ENCODE results near the gene ATP2A3.

ATP2A3 gene

GRCh38 chr17:3927628-3928340 lies 36.5 kb downstream of the ATP2A3 start:
- TF ChIP-seq CTCF (IDR thresholded peaks at IDR 0.05; ENCODE audit: insufficient read depth, missing control alignments), result no peak
- no peak for FAIRE-seq
- no peak for DNase-seq (ENCODE audit: insufficient read length, low spot score)

- FAIRE-seq (no peak), DNase-seq (ENCODE audit: insufficient read length, low spot score) (no peak)
- TF ChIP-seq CTCF (IDR thresholded peaks at IDR 0.05; ENCODE audit: insufficient read depth, missing control alignments), result no peak
Measured at GRCh38 chr17:3926860-3927627, 37.2 kb downstream of the ATP2A3 start.

DNA sequence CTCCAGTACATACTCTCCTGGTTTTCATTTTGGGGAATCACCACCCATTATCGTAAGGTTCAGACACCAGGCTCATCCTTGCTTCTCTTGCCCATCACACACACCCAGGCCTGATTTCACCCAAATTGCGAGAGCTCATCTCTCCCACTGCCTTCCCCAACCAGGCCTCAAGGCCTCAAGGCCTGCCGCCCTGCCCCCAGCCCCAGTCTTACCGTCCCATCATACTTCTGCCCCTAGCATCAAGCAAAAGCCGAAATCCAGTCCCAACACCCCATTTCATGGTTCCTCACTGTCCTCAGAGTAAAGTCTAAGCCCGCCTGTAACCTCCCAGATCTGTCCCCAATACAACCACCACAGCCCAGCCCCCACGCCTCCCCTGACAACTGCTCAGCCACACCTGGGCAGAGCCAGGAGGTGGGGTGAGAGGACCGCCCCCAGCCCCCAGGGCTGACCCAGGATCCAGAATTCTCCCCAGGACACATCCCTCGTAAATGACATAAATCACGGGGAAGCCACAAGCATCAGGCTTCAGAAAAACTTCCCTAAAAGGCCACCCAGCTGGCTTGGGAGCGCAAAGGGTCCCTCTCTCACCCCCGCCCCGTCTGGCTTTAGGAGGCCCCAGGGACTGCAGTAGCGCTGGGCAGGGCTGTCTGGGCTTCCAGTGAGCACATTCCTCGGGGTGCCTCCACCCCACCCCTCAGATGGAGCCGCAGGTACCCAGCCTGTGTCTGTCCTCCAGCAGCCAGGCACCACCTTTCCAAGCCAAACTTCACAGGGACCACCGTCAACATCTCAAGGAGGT lies 38.4 kb downstream of the ATP2A3 start:
- TF ChIP-seq CTCF (IDR thresholded peaks at IDR 0.05; ENCODE audit: insufficient read depth, missing control alignments), result no peak
- DNase-seq (ENCODE audit: insufficient read length, low spot score) (no peak), FAIRE-seq (no peak)

- no peak for TF ChIP-seq CTCF (IDR thresholded peaks at IDR 0.05; ENCODE audit: insufficient read depth, missing control alignments)
- FAIRE-seq (no peak), DNase-seq (ENCODE audit: insufficient read length, low spot score) (no peak)
Measured at GRCh38 chr17:3924512-3925350, 39.5 kb downstream of the ATP2A3 start.

DNA sequence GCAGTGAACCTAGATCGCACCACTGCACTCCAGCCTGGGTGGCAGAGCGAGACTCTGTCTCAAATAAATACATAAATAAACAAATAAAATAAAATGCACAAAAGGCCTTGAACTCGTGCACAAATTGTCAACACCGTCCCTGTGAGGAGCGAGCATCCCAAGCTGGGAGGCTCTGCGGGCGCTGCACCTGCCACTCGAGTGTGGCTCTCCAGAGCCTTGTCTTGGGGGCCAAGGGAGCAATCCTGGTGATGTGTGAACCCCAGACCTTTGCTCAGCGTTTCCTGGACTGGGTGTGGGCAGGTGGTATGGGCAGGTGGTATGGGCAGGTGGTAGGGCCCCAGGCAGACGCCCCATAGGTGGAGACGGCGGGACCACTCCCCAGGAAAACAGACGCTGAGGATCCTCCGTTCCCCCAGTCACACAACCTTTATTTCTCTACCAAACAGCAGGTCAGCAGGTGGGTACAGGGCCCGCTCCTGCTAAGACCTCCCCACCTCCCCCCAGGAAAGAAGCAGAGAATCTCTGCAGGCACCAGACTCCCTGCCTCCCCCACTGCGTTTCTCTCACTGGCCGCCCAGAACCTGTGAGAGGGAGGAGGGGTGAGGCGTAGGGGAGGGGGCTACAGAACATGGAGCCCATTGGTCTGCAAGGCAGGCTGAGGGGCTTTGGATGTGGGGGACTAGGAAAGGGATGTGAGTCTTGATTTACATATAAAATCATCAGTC lies 40.6 kb downstream of the ATP2A3 start:
- no peak for TF ChIP-seq CTCF (IDR thresholded peaks at IDR 0.05; ENCODE audit: insufficient read depth, missing control alignments)
- FAIRE-seq, result no peak
- DNase-seq (ENCODE audit: insufficient read length, low spot score), result no peak

DNA sequence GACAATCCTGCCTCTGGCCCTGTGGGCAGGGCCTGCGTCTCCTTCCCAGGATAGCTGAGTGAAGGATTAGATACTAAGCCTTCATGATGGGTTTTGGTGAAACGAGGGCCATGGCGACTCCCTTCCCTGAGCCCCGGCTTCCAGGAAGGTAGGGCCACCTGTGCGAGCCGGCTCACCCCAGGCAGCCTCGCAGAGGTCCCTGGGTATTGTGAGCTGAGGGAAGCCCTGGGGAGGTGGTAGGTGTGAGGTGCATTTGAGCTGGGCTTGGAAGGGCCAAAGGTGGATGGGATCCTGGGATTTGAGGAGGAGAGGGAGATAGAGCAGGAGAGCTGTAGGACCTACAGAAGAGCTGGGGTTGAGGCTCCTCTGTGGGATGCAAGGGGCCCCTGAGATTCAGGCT lies 41.5 kb downstream of the ATP2A3 start:
- FAIRE-seq (no peak), DNase-seq (ENCODE audit: insufficient read length, low spot score) (no peak)
- no peak for TF ChIP-seq CTCF (IDR thresholded peaks at IDR 0.05; ENCODE audit: insufficient read depth, missing control alignments)

Measured in D721Med (cell line).